KBM-7 (cell line): ENCODE results near the gene LHX8.
"Not testable (repeated sequence)": the region's sequence is repeated elsewhere in the genome, so short reads cannot be mapped to it uniquely, and the experiment has no call there.

Experiments
- DNase-seq: peaks from one replicate; pipeline ENCODE4 v3.0.0-alpha.2; 2015
- in situ Hi-C: fragments of 300-500 bp; cut with MboI; formaldehyde crosslinking; loops from 2 replicates; pipeline ENCODE4 v1.14.3; 2020; ENCODE audit warnings: low sequenced_read_pairs, low pct_unique_long_range_greater_than_20kb, mixed read lengths

LHX8 gene

DNA sequence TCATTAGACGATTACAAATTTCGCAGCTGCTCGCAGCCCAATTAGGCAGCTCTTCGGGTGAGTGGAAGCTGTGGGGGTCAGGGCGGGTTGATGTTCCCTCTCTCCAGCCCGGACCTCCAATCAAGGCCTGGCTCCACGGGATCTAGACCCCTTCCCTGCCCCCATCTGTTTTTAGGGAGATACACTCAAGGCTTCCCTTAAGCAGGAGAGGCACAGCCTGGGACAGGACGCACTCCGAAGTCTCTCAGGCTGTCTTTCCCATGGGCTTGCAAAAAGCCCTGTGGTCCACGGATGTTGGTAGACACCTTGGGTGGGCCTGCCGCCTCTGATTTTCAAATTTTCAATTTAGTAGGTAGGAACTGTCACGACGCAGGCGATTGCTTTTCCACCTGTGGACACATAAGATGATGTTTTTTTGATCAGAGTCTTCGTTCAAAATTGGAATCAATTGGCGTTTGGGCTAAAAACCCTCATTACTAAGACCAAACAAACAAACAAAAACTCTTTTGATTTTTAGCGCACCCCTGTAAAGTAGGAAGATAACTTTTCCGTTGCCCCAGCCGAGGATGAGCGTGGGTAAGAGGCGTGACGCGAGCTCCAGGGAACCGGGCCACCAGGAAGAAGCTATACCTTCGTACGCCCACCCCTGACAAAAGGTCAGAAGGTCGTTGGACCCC lies 2.5 kb upstream of the LHX8 start:
- in situ Hi-C loops, result no loop called here
- no peak for DNase-seq

GRCh38 chr1:75132242-75132811 lies 1.9 kb upstream of the LHX8 start:
- no peak for DNase-seq
- in situ Hi-C loops, result no loop called here

DNA sequence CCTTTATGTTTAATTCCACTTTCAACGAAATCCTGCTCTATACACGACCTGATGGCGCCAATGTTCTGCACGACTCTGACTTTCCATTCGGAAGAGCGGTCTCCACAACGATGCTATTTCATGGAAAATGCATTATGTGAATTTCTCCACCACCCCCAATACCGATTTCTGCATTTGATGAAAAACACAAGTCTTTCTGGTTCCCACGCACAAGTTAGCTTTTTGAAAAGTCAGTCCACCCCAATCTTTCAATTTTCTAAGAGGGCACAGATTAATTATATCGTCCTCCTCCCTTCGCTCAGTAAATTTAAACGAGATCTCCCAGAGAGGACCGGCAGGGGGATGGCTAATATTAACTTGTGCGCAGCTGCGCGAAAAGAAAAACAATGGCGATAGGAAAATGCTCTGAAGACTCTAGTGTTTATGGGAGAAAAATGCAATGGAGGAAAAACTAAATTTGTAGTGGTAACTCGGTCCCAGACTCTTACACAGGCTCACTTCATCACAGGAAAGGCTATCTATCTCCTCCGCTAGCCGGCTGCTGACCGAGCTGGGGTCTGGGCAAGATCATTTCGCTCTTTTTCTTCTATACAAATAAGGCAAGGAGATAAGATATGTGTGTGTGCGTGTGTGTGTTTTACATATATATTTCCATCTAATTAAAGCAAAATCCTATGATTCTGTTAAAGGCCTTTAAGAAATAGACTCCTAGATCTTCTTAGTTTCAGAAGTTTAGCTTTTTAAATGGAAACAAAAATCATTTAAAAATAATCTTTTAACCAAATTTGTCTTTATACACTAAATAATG lies 1.2 kb upstream of the LHX8 start:
- in situ Hi-C loops, result no loop called here
- DNase-seq, result no peak

DNA sequence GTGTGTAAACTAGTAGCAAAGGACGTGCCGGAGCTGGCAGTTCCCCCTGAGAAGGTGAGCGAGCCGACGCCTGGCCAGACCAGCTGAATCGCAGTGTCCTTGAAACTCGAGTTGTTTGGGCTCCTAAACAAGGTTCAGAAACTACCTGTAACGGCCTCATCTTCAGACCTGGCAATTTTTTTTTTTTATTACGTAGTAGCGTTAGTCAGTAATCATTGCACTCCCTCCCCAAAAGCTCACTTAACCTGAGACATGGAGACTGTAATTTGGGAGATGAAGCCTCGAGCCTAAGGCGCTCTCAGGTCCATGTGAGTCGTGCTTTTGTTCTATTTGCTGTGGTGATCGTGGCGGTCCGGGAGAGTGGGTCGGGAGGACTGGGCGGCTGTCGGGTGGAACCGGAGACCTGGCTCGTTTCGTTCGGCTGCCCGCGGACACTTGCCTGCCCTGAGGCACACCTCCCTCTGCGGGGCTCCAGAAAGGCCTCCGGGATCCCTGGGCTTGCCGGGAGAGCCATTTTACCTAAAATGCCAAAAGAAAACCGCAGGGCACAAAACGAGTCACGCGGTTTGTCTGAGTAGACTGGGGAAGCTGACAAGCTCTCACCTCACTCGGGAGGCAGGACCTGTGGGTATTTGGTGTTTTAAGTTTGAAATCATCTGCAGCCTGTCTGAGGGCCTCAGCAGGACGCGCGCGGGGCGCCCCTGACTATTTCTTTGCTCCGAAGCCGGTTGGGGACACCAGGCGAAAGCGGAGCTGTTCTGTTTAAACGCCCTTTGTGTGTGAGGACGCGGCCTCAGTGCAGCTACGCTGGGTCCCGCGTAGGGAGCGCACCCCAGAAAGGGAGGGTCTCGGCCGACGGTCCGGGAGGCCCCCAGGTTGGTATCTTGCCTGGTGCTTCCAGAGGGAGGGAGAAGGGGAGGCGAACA lies 722 bp downstream of the LHX8 start:
- in situ Hi-C loops, result no loop called here
- no peak for DNase-seq

- in situ Hi-C loops, result no loop called here
- DNase-seq, result no peak
Measured at GRCh38 chr1:75135573-75136194, 1.5 kb downstream of the LHX8 start.

GRCh38 chr1:75136195-75136815 lies 2.1 kb downstream of the LHX8 start:
- DNase-seq, result no peak
- in situ Hi-C loops, result no loop called here

GRCh38 chr1:75136921-75137641 lies 2.9 kb downstream of the LHX8 start:
- no peak for DNase-seq
- in situ Hi-C loops, result no loop called here

- in situ Hi-C loops, result no loop called here
- no peak for DNase-seq
Measured at GRCh38 chr1:75152092-75152491, 17.9 kb downstream of the LHX8 start.

- in situ Hi-C loops, result no loop called here
- DNase-seq, result no peak
Measured at GRCh38 chr1:75159154-75159553, 25.0 kb downstream of the LHX8 start.

- in situ Hi-C loops, result no loop called here
- DNase-seq, result no peak
Measured at GRCh38 chr1:75165264-75165663, 31.1 kb downstream of the LHX8 start.

- DNase-seq, result no peak
- in situ Hi-C loops, result no loop called here
Measured at GRCh38 chr1:75166821-75167220, 32.6 kb downstream of the LHX8 start.

GRCh38 chr1:75170011-75170410 lies 35.8 kb downstream of the LHX8 start:
- DNase-seq, result no peak
- in situ Hi-C loops, result no loop called here

GRCh38 chr1:75170981-75171380 lies 36.8 kb downstream of the LHX8 start:
- in situ Hi-C loops, result no loop called here
- no peak for DNase-seq

DNA sequence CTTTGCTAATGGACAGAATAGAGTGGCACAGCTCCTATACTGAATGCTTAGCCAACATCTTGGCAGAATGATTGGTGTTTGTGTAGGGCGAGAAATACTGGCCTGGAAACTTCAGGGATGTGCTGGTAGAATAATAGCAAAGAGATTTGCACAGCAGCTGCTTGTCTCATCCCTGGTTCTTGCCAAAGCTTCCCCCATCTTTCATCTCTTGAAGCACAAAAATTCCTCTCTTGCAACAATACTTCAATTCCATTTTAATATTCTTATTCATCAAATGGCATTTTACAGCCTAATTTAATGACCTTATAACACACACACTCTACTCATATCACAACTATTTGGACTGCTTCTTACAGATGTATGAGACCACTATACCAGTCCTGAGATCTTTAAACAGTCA lies 37.7 kb downstream of the LHX8 start:
- in situ Hi-C loops, result no loop called here
- no peak for DNase-seq

DNA sequence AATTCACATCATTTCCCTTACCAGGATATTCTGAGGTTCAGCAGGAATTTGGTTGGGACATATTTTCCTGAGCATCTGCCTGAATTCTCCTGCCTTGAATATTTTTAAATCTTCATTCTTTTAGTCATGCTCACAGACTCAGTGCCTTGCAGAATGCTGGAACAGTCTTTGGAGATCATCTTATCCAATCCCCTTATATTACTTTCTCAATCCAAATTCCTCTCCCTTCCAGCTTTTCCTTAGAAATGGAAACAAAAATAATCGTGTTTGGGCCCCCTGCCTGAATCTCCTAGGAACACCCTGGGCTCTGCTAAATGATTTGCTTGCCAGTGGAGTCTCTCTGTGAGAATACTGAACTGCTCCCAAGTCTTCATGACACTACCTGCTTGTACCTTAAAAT lies 38.4 kb downstream of the LHX8 start:
- no peak for DNase-seq
- in situ Hi-C loops, result no loop called here

GRCh38 chr1:75174031-75174760 lies 40.0 kb downstream of the LHX8 start:
- DNase-seq, result peak; percentile 7

GRCh38 chr1:75181214-75181955 lies 47.2 kb downstream of the LHX8 start:
- DNase-seq, result not testable (repeated sequence)

More at GRCh38 chr1:75174031-75174760, 40.0 kb downstream of the LHX8 start:
- in situ Hi-C loops, result no loop called here

More at GRCh38 chr1:75181214-75181955, 47.2 kb downstream of the LHX8 start:
- in situ Hi-C loops, result loop anchor here (25.0 kb wide), 1 partner anchor 394 kb away; no protein-coding TSS in a partner anchor
